ENCODE measurements around the gene TCF12. TPM values are rescaled to one million over a fixed set of nuclear protein-coding genes. Genes with fewer than 3 reads are reported as not detected.

TCF12 gene
- total RNA-seq (2014; rRNA removed; shearing (Covaris generic)): 120 and 157 TPM in 2 replicates

GRCh38 chr15:56918046-56918938, at the start of gene TCF12:
TCF12 (plus strand) TSS chr15:56918644; CDS start chr15:56919914, 1,270 bp downstream.
- DNase-seq (ENCODE audit: low read depth): peak; percentile 98

- DNase-seq (ENCODE audit: low read depth): peak; percentile 29
Observed at GRCh38 chr15:56869573-56869972, 48.9 kb upstream of the TCF12 start.

- peak; percentile 79 for DNase-seq (ENCODE audit: low read depth)
Observed at GRCh38 chr15:56871185-56871584, 47.3 kb upstream of the TCF12 start.

- no peak for DNase-seq (ENCODE audit: low read depth)
Observed at GRCh38 chr15:56871867-56872266, 46.6 kb upstream of the TCF12 start.

DNA sequence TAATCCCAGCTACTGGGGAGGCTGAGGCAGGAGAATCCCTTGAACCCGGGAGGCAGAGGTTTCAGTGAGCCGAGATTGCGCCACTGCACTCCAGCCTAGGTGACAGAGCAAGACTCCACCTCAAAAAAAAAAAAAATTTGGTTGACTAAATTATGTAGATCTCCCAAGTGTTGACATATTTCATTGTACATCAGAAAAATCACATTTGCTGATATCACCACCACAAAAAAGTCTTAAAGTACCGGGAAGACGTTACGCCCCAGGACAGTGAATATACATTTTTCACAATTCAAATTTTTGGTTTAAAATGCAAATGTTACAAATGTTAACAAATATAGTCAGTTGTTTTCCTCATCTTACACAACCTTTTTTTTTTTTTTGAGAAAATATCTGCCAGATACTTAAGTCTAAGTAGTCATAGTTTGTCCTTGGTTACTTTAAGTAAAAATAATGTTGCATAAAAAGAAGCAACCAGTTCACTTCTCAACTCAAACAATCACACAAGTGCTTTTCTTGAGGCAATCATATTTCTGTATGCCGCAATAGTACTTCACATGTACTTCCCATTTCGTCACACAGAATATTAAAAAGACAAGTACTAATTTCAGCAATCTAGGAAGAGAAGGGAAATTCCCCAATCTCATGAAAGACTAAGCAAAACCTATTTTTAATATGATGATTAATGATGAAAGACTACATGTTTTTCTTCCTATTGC, 41.0 kb upstream of the TCF12 start:
- no peak for DNase-seq (ENCODE audit: low read depth)

DNA sequence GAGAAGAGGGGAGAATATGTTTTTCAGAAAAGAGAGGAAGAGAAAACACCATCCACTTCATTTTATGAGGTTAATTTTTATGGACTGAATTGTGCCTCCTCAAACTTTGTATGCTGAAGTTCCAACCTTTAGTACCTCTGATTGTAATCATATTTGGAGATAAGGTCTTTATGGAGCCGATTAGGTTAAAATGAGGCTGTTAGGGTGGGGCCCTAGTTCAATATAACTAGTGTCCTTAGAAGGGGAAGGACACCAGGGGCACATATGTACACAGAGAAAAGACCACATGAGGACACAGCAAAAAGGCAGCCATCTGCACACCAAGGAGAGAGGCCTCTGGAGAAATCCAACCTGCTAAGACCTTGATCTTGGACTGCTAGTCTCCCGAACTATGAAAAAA, 38.9 kb upstream of the TCF12 start:
- DNase-seq (ENCODE audit: low read depth): no peak

DNA sequence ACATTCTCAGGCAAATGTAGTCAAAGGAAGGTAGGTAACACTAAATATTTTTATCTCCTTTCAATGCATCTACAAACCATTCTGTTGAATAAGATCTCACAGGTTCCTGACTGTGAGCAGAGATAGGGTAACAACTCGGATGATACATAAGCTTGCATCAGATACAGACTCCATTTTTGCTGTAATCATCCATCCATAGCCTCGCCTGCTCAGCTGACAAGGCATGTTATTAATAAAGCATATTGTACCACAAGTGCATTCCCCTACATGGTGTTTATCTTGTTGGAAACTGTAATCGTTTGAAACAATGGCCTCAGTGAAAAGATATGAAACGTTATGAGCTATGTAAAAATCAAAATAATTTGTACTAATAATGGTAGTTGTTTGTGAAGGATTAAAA, 35.4 kb upstream of the TCF12 start:
- no peak for DNase-seq (ENCODE audit: low read depth)

DNA sequence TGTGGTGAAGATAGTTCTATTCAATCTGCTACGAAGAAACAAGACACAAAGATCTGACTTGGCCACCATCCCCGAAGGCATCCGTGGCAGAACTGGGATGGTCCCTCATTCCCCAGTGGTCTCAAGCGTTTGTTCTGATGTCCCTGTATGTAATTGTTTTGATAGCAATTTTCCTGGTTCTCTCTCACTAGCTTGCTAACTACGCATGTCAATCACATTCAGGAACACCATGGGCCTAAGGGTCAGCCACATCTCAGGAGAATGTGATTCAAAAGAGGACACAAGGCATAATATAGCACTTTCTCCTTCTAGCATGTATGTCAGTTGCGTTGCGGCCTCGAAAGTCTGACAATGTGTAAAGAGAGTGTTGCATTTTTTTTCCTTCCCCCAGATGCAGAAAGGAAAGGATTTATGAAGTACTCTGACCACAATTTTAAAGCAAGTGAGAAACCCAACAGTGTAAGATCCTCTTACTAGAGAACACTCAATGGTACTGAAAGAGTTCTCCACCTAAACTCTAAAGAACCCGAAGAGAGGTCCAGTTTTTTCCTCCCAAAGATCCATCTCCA, 32.0 kb upstream of the TCF12 start:
- DNase-seq (ENCODE audit: low read depth): no peak

GRCh38 chr15:56886932-56887781, 31.3 kb upstream of the TCF12 start:
- peak; percentile 97 for DNase-seq (ENCODE audit: low read depth)

DNA sequence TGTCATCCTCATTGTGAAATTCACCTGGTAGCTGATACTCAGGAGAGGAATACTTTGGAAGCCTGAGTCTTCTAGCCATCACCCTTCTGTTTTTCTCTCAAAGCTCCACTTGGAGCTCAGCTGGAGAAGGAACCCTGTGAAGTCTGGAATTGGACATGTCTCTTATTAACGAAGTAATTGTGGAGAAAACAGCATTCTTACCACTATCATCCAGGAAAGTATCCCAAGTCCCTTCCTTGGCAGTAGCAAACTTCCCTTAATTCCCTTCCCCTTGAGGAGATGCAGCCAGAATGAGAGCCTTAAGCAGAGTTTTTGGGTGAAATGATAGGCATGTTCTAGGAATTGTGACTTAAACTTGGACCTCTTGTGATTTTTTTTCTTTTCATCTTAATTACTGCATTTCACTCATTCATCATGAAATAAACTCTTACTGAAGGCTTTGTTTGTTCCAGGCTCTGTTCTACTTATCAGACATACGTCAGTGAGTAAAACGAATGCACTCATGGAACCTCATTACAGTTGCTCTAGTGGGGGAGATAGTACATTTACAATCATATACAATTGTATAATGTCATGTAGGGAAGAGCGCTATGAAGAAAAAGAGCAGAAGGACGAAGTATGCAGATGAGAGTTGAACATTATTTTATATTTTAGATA, 30.5 kb upstream of the TCF12 start:
- no peak for DNase-seq (ENCODE audit: low read depth)

GRCh38 chr15:56890038-56890437, 28.4 kb upstream of the TCF12 start:
- no peak for DNase-seq (ENCODE audit: low read depth)

GRCh38 chr15:56891852-56892440, 26.5 kb upstream of the TCF12 start:
- DNase-seq (ENCODE audit: low read depth): no peak

GRCh38 chr15:56892659-56893363, 25.6 kb upstream of the TCF12 start:
- DNase-seq (ENCODE audit: low read depth): no peak

- DNase-seq (ENCODE audit: low read depth): no peak
Observed at GRCh38 chr15:56893364-56893678, 25.1 kb upstream of the TCF12 start.

DNA sequence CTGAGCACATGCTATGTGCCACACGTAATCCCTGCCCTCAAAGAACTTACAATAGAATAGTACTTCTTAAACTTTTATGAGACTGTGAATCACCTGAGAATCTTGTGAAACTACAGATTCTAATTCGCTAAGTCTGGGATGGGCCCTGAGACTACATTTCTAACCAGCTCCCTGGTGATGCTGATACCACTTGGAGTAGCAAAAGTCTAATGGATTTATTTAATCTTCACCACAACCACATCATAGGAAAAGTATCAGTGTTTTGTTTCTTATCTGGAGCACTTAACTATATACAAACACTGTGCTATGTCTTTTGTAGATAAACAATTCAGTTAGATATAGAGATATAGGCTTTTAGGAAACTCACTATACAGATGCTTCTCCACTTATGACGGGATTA, 23.8 kb upstream of the TCF12 start:
- no peak for DNase-seq (ENCODE audit: low read depth)

DNA sequence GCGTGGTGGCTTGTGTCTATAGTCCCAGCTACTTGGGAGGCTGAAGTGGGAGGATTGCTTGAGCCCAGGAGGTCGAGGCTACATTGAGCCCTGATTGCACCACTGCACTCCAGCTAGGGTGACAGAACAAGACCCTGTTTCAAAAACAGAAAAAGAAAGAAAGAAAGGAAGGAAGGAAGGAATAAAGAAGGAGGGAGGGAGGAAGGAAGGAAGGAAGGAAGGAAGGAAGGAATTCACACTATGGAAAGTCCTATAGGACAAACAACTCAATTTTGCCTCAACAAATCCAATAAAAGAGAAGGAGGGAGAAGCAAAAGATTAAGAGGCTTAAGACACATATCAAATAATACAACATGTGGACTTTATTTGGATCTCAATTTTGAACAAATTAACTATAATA, 16.5 kb upstream of the TCF12 start:
- DNase-seq (ENCODE audit: low read depth): no peak

DNA sequence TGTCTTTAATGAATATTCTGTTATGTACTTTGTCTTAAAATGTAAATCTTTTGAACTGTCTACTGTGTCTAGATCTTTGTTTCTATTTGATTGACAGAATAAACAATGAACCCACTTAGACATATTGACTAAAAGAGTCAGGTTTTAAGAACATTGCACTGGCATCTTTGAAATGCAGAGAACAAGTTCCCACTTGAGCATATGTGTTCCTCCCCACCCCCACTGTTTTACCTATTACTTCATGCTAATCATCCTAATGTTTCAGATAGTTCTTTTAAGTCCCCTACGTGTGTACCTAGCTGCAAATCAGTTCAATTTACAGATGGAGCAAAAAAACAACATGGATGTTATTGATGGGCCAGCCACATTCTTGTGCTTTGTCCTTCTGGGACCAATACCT, 11.7 kb upstream of the TCF12 start:
- no peak for DNase-seq (ENCODE audit: low read depth)

DNA sequence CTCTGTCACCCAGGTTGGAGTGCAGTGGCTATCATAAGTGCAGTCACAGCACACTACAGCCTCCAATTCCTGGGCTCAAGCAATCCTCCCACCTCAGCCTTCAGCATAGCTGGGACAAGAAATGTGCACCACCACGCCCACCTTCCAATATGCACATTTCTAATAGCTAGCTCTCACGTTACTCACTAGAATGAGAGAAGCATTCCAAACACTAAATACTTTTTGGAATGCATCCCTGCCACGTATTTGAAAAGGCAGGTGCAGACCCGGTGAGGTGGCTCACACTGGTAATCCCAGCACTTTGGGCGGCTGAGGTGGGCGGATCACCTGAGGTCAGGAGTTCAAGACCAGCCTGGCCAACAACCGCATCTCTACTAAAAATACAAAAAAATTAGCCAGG, 7.6 kb upstream of the TCF12 start:
- no peak for DNase-seq (ENCODE audit: low read depth)

- DNase-seq (ENCODE audit: low read depth): no peak
Observed at GRCh38 chr15:56913241-56913640, 5.2 kb upstream of the TCF12 start.

GRCh38 chr15:56913670-56914069, 4.8 kb upstream of the TCF12 start:
- no peak for DNase-seq (ENCODE audit: low read depth)
